ENCODE data around the gene ADARB2.
A peak's percentile ranks its signal among the peaks of the same experiment; 100 is the strongest.
"Not testable (repeated sequence)": the region's sequence is repeated elsewhere in the genome, so short reads cannot be mapped to it uniquely, and the experiment has no call there.

Gene ADARB2

DNA sequence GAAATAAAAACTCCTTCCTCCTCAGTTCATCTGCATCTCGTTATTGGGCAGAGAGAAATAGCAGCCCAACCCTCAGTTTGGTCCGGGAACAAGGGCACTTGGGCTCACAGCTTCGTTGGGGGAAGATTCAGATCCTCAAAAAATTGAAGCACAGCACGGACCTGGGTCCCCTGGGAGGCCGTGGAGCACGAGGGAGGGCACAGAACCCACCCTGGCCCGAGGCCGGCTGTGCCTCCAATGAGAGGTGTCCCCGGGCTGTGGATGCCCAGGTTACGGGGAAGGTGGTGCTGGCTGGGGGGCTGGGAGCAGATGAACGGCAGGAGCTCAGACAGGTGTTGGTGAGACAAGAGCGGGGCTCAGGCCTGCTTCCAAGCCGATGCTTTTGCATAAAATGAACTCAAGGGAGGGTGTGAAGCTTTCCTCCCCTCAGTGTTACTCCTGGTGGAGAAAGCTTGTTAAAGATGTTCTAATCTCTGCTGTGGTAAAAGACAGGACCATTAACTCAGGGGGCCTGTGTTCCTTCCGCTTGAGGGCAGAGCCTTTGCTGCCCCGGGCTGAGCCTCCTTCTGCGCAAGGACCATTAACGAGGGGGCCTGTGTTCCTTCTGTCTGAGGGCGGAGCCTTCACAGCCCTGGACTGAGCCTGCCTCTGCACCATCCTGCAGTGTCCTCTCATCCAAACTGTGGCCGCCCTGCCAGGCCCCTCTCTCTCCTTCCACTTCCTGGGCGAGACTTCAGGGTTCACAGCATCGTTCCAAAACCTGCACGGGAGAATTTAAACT is 302.2 kb downstream of the ADARB2 start:
- DNase-seq (ENCODE audit: low read depth in 3 of 3): no peak

DNA sequence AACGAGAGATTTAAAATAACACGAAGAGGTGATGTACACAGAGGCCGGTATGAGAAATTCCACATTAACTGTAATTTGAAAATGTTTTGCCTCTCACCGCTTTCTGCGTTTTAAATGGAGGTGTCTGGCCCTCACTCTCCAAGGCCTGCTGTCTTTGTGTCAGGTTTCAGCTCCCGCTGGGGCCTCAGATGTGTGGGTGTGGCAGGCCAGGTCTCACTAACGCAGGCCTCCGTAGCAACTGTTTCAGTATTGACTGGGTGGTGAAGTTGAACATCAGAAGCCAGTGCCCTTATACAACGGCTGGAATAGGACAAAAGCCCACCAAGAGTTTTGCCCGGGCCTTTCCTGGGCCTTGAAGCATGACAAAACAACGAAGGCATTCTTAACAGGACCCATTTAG is 303.1 kb downstream of the ADARB2 start:
- no peak for DNase-seq (ENCODE audit: low read depth in 3 of 3)

DNA sequence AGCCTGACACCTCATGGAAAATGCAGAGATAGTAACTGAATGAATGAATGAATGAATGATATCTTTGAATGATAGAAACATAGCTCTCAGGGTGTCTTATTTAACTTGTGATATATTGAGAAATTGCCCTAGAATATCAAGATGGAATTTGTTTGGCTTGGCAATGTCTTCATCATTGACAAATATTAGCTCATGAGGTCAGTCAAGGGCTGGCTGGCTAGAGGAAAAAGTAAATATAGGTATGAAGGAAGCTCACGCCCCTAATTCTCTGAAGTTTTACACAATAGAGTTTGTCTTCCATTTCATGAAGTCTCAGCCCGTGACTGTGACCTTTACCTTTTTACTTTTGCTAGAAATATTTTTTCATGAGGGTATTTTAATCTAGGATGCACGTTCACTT is 305.2 kb downstream of the ADARB2 start:
- no peak for DNase-seq (ENCODE audit: low read depth in 3 of 3)

DNA sequence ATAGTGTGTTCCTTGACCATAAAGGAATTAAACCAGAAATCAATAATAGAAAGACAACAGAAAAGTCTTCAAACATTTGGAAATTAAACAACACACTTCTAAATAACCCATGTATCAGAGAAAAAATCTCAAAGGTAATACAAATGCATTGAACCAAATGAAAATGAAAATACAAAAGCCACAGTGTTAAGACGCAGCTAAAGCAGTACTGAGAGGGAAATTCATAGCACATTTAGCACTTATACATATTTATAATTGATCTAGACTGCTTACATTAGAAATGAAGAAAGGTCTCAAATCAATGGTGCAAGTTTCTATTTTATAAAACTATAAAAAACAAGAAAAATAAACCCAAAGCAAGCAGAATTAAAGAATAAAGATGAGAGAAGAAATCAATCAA is 306.1 kb downstream of the ADARB2 start:
- no peak for DNase-seq (ENCODE audit: low read depth in 3 of 3)

DNA sequence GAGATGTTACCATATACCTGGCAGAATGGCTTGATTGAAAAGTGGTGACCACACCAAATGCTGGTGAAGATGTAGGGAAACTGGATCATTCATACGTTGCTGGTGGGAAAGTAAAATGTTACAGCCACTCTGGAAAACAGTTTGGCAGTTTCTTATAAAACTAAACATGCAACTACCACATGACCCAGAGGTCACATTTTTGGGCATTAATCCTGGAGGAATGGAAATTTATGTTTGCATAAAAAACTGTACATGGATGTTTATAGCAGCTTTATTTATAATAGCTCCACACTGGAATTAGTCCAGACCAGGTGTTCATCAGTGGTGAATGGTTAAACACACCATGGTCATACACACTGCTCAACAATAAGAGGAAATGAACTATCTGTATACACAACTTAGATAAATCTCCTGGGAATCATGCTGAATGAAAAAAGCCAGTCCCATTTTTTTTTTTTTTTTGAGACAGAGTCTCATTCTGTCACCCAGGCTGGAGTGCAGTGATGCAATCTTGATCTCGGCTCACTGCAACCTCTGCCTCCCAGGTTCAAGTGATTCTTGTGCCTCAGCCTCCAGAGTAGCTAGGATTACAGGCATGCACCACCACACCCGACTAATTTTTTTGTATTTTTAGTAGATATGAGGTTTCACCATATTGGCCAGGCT is 309.7 kb downstream of the ADARB2 start:
- DNase-seq (ENCODE audit: low read depth in 3 of 3): not testable (repeated sequence)

DNA sequence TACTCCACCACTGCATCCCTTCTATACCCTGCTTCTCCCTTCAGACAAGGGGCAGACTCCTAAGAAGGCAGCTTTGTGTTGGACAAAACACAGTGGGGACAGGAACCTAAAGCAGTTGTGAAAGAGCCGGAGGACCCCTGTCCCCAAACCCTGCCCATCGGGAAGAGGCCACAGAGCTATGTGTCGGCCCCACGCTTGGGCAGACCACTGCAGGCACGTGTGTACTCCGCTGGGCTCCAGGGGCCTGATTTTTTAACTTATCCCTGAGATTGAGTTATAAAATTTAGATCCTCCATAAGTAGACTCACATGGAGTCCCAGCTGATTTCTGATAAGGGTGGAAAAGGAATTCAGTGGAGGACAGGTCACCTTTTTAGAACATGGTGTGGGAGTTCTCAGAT is 310.5 kb downstream of the ADARB2 start:
- DNase-seq (ENCODE audit: low read depth in 3 of 3): no peak

DNA sequence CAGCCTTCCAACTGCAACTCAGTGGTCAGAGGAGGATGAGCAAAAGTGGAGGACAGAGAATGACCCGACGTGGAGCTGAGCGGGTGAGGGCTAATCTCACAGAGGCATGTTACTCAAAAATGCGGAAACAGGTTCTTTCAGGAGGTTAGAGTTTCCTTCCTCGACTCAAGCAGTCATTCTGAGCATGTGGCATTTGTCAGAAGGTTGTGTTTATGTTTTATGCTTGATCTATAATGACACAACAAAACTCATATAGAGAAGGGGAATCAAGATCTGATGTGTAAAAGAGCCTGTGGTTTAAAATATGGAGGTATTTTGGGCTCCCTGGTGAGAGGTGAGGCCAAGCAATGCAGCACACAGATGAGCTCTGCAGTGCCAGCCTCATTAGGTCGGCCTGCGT is 311.4 kb downstream of the ADARB2 start:
- no peak for DNase-seq (ENCODE audit: low read depth in 3 of 3)

DNA sequence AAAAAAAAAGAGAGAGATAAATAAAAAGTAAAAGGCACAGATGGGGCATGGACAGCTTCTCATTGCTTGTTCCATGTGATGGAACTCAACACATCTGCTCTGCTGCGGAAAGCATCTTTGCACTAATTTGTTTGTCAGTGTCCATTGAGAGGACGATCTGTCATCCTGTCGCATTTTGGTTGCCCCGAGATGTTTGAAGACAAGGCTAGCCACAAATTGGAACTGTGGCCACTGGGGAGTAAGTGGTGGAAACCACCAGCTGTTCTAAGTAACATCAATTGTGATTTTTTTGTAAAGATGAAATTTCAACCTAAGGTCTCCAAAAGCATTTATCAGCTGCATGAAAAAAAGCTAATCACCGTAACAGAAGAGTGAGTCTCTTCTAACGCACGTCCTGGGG is 312.7 kb downstream of the ADARB2 start:
- no peak for DNase-seq (ENCODE audit: low read depth in 3 of 3)

DNA sequence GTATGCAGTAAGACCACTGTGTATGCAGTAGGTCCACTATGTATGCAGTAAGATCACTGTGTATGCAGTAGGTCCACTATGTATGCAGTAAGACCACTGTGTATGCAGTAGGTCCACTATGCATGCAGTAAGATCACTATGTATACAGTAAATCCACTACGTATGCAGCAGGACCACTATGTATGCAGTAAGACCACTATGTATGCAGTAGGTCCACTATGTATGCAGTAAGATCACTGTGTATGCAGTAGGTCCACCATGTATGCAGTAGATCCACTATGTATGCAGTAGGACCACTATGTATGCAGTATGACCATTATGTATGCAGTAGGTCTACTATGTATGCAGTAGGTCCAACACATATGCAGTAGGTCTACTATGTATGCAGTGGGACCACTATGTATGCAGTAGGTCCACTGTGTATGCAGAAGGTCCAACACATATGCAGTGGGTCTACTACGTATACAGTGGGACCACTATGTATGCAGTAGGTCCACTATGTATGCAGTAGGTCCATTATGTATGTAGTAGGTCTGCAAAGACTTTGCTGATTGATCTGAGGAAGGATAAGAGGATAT is 313.6 kb downstream of the ADARB2 start:
- no peak for DNase-seq (ENCODE audit: low read depth in 3 of 3)

DNA sequence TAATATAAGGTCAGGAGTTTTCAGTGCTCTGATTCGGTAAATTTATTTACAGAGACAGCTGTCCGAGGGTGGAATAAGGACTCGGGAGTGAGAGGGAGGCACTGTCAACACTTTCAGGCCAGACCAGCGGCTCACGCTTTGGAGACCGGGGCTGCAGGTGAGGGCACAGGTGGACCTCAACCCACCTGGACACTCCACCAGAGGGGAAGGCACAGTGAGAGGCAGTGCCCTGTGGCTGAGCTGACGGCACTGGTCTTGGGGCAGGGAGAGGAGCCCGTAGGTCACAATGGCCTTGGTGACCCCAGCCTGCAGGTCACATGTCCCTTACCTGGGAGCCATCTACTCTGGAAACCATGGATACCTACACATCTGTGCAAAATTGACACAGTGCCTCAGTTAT is 315.1 kb downstream of the ADARB2 start:
- DNase-seq (ENCODE audit: low read depth in 3 of 3): no peak

DNA sequence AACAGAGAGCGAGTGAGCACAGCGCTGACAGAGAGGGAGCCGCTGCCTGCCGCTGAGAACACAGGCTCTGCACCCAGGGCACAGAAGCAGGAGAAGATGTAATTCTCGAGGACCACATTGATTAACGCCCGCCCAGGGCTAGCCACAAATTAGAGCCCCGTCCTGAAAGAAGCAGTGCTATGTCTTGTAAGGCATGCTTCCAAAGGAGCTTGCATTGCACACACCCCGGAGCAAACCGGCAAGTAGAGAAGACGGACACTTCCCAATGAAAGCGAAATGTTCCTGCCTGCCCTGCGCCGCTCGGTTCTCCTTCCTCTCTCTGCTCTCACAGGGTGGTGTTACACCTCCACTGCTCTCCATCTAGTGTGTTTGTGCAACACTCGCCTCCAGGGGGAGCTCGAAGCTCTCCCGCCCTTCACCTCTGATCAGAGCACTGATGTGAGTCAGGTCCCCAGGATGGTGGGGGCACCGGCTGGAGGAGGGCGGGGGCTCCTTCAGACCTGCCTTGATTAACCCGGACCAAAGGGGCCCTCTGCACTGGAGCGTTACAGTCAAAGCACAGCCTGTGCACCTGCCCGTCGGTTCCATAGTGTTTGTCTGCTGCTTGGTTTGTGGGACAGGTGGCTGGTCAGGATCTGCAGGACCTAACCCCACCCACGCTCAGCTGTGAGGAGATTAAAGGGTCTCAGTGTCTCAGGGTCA is 316.5 kb downstream of the ADARB2 start:
- DNase-seq (ENCODE audit: low read depth in 3 of 3): peak; percentile 38 to 71 (median 46)

DNA sequence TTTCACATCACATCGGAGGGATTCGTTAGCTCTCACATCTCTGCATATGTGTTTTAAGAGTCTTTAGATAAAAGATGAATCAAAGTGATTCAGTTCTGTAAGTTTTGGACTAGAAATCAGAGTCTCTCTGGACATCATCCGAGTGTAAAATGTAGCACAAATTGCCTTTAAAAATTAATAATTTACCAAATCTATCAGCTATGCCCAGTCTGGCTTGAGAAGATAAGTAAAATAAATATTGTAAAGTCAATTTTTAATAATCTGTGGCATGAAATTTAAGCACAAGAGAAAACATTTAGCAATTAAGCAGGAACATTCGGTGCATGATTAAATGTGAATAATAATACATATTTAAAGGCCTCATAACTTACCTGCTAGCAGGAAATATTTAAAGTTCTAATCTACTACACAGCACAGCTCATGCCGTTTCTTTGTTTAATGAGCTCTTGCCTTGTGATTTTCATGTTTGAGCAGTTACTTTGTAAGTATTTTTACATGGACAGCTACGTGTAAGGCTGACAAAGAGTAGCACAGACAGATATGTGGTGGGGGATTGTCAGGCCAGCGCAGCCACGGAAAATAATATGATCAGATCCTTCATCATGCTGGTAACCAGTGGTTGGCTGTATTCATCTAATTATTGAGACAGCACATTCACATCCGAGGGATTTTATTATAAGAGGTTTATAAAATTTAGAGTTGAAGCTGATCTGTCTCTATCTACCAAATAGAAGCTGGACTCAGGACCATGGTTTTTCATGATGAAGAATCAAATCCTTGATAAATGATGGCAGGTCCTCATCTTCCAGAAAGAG is 317.3 kb downstream of the ADARB2 start:
- no peak for DNase-seq (ENCODE audit: low read depth in 3 of 3)

DNA sequence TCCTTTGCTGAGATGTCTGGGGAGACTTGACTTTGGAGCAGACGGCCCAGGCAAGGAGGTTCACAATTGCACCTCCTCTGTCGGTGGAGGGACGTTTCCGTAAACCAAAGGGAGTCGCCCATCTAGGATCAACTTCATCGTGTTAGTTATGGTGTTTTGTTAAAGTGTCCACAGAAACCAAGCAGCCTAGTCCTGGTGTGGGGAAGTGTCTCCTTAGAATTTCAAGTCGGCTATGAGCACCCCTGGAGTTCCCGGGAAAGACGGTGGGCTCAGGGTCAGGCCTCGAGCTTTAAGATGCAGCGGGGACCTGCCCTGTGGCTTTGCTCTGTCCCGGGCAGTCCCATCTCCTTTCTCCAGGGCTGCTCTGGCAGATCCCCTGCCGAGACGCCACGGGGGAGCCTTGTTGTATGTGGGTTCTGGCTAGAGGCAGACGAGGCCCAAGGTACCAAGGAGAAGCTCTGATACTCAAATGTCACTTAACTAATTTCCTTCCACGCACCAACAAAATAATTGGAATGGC is 319.2 kb downstream of the ADARB2 start:
- no peak for DNase-seq (ENCODE audit: low read depth in 3 of 3)

DNA sequence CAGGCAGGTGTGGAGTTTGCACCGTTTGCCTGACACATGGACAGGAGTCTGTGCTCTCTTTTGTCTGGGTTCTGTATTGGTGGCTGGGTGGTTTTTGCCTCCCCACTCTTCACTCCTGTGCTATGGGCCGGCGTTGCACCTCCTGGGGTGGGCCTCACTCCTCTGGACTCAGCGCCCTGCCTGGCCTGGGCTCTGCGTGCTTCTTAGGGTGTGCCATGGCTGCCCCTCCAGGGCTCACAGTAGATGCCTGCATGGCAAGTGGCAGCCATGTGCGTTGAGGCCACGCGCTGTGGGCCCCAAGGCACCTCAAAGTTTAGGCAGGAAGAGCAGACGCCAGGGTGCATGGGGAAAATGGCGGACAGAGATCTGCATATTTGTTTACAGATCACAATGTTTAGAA is 319.8 kb downstream of the ADARB2 start:
- DNase-seq (ENCODE audit: low read depth in 3 of 3): no peak

DNA sequence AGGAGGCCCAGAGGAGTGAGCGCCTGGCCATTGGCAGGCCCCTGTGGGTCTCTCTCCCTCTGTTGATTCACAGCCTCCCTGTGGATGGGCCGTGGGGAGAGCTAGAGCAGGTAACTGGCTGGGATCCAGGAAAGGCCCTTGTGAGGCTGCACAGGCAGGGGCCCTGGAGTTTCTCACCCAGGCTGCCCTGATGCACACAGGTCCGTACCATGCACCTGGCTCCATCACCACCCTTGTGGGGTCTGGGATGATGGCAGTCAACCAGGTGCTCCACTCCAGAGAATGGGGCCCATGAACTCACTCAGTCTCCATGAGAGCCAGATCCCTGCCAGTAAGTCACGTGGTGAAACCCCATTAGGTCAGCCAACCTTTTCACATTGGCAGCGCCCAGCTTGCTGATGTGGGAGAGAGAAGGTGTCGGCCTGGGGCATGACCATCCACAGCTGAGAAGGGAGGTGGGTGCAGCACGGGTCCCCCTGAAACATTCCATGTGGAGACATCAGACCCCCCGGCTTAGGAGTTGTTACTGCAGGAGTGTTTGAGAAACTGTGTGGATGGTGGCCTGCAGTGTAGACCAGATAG is 320.8 kb downstream of the ADARB2 start:
- DNase-seq (ENCODE audit: low read depth in 3 of 3): no peak

DNA sequence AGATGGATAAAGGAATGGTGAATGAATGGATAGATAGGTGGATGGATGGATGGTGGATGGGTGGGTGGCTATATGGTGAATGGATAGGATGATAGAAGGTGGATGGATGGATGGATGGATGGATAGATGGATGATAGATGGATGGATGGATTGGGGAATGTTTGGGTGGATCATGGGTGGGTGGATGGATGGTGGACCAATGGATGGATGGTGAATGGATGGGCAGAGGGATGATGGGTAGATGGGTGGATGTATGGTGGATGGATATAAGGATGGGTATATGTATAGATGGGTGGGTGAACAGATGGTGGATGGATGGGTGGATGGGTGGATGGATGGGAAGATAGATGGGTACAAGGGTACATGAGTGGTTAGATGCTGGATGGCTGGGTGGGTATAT is 322.4 kb downstream of the ADARB2 start:
- DNase-seq (ENCODE audit: low read depth in 3 of 3): no peak

DNA sequence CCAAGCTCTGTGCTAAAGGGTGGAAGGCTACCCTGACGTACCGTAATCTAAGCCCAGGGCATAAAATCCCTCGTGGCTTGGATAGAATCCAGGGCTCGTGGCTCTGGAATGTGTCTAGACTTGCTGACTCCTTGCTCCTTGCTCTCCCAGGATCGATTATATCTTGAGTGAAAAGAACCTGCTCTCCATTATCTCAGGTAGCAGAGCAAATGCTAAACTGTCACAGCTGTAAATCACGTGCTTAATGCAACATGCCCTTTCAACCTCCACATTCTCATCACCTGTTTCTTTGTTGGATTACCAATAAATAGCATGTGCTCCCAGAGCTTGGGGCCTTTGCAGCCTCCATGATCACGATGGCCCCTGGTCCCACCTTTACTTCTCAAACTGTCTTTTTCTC is 323.0 kb downstream of the ADARB2 start:
- DNase-seq (ENCODE audit: low read depth in 3 of 3): not testable (repeated sequence)

DNA sequence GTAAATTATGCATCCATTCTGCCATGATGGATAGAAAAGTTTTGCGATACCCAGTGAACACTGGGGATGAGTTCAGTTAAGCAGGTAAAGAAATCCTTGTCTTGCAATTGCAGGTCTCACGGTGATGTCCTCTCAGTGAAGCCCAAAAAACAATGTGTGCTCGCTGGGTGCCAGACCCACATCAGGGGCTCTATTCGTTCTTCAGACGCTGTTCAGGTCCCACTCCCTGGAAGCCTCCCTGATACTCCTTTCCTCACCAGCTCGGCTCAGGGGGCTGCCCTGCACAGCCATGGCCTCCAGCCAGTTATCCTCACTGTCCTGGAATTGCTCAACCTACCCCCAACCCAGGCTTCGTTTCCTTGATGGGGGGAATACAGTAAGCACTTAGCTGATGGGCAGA is 323.5 kb downstream of the ADARB2 start:
- no peak for DNase-seq (ENCODE audit: low read depth in 3 of 3)

DNA sequence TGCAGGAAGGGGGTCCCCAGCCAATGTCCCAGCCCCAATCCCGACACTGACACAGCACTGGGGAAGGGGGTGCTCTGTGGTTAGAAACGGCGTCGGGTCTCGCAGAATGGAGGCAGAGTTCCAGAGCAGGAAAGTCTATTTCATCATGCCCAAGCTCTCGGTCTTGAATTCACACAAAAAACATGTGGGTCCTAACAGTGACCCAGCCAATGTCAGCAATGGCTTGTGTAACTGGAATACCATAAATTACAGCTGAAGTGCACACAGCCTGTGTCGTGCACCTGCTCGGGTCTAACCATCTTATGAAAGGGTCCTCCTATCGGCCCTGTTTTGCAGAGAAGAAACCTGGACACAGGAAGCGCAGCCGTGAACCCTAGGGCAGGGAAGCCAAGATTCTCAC is 324.1 kb downstream of the ADARB2 start:
- no peak for DNase-seq (ENCODE audit: low read depth in 3 of 3)

DNA sequence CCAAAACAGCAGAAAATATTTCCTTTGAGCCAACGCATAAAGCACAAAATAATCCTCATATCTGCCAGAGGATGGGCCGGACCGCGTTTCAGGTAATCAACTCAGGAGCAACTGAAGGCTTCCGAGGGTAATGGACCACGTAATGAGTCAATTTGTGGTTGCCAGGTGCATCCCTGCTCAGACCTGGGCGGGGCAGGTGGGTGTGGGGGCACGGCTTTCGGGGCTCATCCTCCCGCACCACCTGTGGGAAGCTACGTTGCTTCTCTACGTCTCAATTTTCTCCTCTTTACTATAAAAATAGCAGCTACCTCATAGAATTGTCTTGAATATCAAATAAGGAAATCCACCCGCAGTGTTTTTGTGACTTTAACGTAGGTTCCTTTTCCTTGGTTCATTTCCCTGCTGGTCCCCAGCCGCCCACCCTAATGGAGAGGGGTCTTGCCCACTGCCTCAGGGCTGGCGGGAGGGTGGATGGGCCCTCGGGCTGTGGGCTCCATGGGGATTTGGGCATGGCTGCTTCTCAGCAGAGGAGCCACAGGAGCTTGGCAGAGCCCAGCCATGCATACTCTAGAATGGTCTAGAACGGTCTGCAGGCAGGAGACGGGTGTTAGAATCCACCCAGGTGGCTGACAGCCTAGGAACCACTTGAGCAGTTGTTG is 324.7 kb downstream of the ADARB2 start:
- DNase-seq (ENCODE audit: low read depth in 3 of 3): no peak

DNA sequence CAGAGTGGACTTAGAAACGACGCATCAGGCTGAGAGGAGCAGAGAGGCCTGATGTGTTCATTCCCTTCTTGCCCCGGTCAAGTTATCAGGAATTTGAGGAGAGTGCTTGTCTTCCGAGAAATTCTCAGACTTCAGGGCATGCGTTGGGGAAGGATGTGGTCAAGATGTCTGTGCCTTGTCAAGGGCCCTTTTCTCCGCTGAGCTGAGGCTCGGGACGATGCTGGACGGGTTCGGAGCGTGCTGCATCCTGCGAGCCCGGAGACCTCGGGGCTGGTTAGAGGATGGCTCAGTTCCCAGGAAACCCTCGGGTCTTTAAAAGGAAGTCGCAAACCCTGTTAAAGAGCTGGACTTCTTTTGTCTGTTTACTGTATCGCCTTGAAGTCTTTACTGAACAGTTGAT is 325.4 kb downstream of the ADARB2 start:
- DNase-seq (ENCODE audit: low read depth in 3 of 3): no peak
